Activated T-helper 2 cell treated with anti-CD3 and anti-CD28 coated beads, Interferon-gamma antibody, Interleukin-2, Interleukin-4, amounts not matched to agents 10 μg/mL and 5 μg/mL and 100 μg/mL, durations not matched to agents 14 hours and 24 hours and 36 hours (primary cell): Measurements from ENCODE around the gene DRD4. TPM values are rescaled to one million over a fixed set of nuclear protein-coding genes. Genes with fewer than 3 reads are reported as not detected.
"Not testable (repeated sequence)": the region's sequence is repeated elsewhere in the genome, so short reads cannot be mapped to it uniquely, and the experiment has no call there.

Experiments
- DNase-seq: peaks from one replicate; pipeline ENCODE4 v3.0.0; 2021; ENCODE audit warnings: low spot score
- H3K27ac Mint-ChIP-seq: one replicate; pipeline ENCODE4 v1.8.0; 2021; ENCODE audit warnings: mixed read lengths
- H3K27me3 Mint-ChIP-seq: one replicate; pipeline ENCODE4 v1.8.0; 2021; ENCODE audit warnings: low read depth, mixed read lengths
- H3K36me3 Mint-ChIP-seq: one replicate; pipeline ENCODE4 v1.8.0; 2021; ENCODE audit warnings: low read depth, mixed read lengths
- H3K4me1 Mint-ChIP-seq: one replicate; pipeline ENCODE4 v1.8.0; 2021; ENCODE audit warnings: low read depth, mixed read lengths
- H3K4me3 Mint-ChIP-seq: one replicate; pipeline ENCODE4 v1.8.0; 2021; ENCODE audit warnings: low read depth, mild to moderate bottlenecking, moderate library complexity, mixed read lengths
- H3K9me3 Mint-ChIP-seq: one replicate; pipeline ENCODE4 v1.8.0; 2021; ENCODE audit warnings: mixed read lengths
- intact Hi-C: fragments of 100-400 bp; cut with micrococcal nuclease; formaldehyde crosslinking; loops from one replicate; pipeline ENCODE4 v1.15.1; 2023
- total RNA-seq: library from RNA; stranded (reverse); gene quantifications from 2 replicates; pipeline ENCODE4 v1.2.3, GENCODE V29; 2022

Gene DRD4
- total RNA-seq, 1 donor from 2014 or later = 0.30 TPM

- DNase-seq = no peak
- Mint-ChIP-seq H3K27ac (no peak overlapping the region), H3K9me3 (no peaks in the 10 kb centered on the region), H3K4me3 (no peak overlapping the region), H3K36me3 (peaks cover 72% of the 10 kb centered on the region), H3K27me3 (no peaks in the 10 kb centered on the region), H3K4me1 (peaks cover 11% of the 10 kb centered on the region)
- intact Hi-C loops = no loop called here
These were observed 49.6 kb downstream of the DRD4 start for GRCh38 chr11:686451-687243.

GRCh38 chr11:687751-688150 lies 50.7 kb downstream of the DRD4 start:
- Mint-ChIP-seq H3K4me1 (peaks cover 20% of the 10 kb centered on the region), H3K4me3 (no peak overlapping the region), H3K27ac (no peak overlapping the region), H3K27me3 (no peaks in the 10 kb centered on the region), H3K9me3 (no peaks in the 10 kb centered on the region), H3K36me3 (peaks cover 69% of the 10 kb centered on the region)
- no peak for DNase-seq
- intact Hi-C loops = no loop called here

- no peak for DNase-seq
- no peaks in the 10 kb centered on the region for H3K9me3 Mint-ChIP-seq
- no peaks in the 10 kb centered on the region for H3K27me3 Mint-ChIP-seq
- no peak overlapping the region for H3K27ac Mint-ChIP-seq
- no peak overlapping the region for H3K4me3 Mint-ChIP-seq
- intact Hi-C loops = no loop called here
- H3K4me1 Mint-ChIP-seq = peaks cover 30% of the 10 kb centered on the region
- H3K36me3 Mint-ChIP-seq = peaks cover 67% of the 10 kb centered on the region
These were observed 51.6 kb downstream of the DRD4 start for GRCh38 chr11:688681-689080.

GRCh38 chr11:689625-690024 lies 52.6 kb downstream of the DRD4 start:
- Mint-ChIP-seq H3K27ac (no peak overlapping the region), H3K4me1 (peaks cover 30% of the 10 kb centered on the region), H3K27me3 (no peaks in the 10 kb centered on the region), H3K4me3 (no peak overlapping the region), H3K9me3 (no peaks in the 10 kb centered on the region), H3K36me3 (peaks cover 58% of the 10 kb centered on the region)
- intact Hi-C loops = no loop called here
- no peak for DNase-seq

- not testable (repeated sequence) for H3K27me3 Mint-ChIP-seq, DNase-seq, H3K4me3 Mint-ChIP-seq
These were observed 53.2 kb downstream of the DRD4 start for GRCh38 chr11:690244-690643.

More at GRCh38 chr11:690244-690643, 53.2 kb downstream of the DRD4 start:
- H3K36me3 Mint-ChIP-seq = peaks cover 56% of the 10 kb centered on the region
- H3K4me1 Mint-ChIP-seq = peaks cover 30% of the 10 kb centered on the region
- H3K9me3 Mint-ChIP-seq, intact Hi-C loops, H3K27ac Mint-ChIP-seq: not testable (repeated sequence)

Other genes with a start within 250 kb of the DRD4 start
- gene PKP3, start 243.1 kb upstream of the DRD4 start, total RNA-seq = not detected in 2 replicates
- gene SIGIRR, start 222.3 kb upstream of the DRD4 start, total RNA-seq = 41.5 and 53.4 TPM in 2 replicates
- 35.4 and 36.9 TPM in 2 replicates for gene ANO9, start 195.3 kb upstream of the DRD4 start, total RNA-seq
- 32.1 and 34.4 TPM in 2 replicates for gene PTDSS2, start 187.0 kb upstream of the DRD4 start, total RNA-seq
- 126 and 127 TPM in 2 replicates for gene RNH1, start 130.0 kb upstream of the DRD4 start, total RNA-seq
- 70.5 and 71.5 TPM in 2 replicates for gene HRAS, start 101.7 kb upstream of the DRD4 start, total RNA-seq
- 1.3 and 2.2 TPM in 2 replicates for gene LRRC56, start 99.7 kb upstream of the DRD4 start, total RNA-seq
- gene LMNTD2, start 76.5 kb upstream of the DRD4 start, total RNA-seq = 1.1 and 1.3 TPM in 2 replicates
- gene RASSF7, start 76.3 kb upstream of the DRD4 start, total RNA-seq = 19.6 and 20.3 TPM in 2 replicates
- gene PHRF1, start 60.8 kb upstream of the DRD4 start, total RNA-seq = 53.7 and 54.0 TPM in 2 replicates
- 26.8 and 30.3 TPM in 2 replicates for gene IRF7, start 21.3 kb upstream of the DRD4 start, total RNA-seq
- not detected in 2 replicates for gene CDHR5, start 12.3 kb upstream of the DRD4 start, total RNA-seq
- gene SCT, start 10.1 kb upstream of the DRD4 start, total RNA-seq = not detected in 2 replicates
- 61.2 and 72.0 TPM in 2 replicates for gene DEAF1, start 58.0 kb downstream of the DRD4 start, total RNA-seq
- gene TMEM80, start 58.5 kb downstream of the DRD4 start, total RNA-seq = 11.4 and 13.0 TPM in 2 replicates
- gene EPS8L2, start 69.0 kb downstream of the DRD4 start, total RNA-seq = 17.8 and 24.6 TPM in 2 replicates
- 270 and 275 TPM in 2 replicates for gene TALDO1, start 110.2 kb downstream of the DRD4 start, total RNA-seq
- 68.0 and 75.2 TPM in 2 replicates for gene GATD1, start 140.2 kb downstream of the DRD4 start, total RNA-seq
- gene CEND1, start 152.8 kb downstream of the DRD4 start, total RNA-seq = 2.2 and 2.6 TPM in 2 replicates
- gene SLC25A22, start 161.0 kb downstream of the DRD4 start, total RNA-seq = 58.7 and 64.5 TPM in 2 replicates
- gene PIDD1, start 168.0 kb downstream of the DRD4 start, total RNA-seq = 27.3 and 27.6 TPM in 2 replicates
- gene RPLP2, start 172.7 kb downstream of the DRD4 start, total RNA-seq = 2,210 and 2,217 TPM in 2 replicates
- 56.1 and 59.8 TPM in 2 replicates for gene PNPLA2, start 181.6 kb downstream of the DRD4 start, total RNA-seq
- 4.9 and 5.1 TPM in 2 replicates for gene CRACR2B, start 190.7 kb downstream of the DRD4 start, total RNA-seq
- 95.7 and 106 TPM in 2 replicates for gene CD151, start 195.7 kb downstream of the DRD4 start, total RNA-seq
- 101 and 111 TPM in 2 replicates for gene POLR2L, start 205.3 kb downstream of the DRD4 start, total RNA-seq
- gene TSPAN4, start 205.6 kb downstream of the DRD4 start, total RNA-seq = 15.8 and 16.9 TPM in 2 replicates